NCI-H2081 (cell line): Measurements from ENCODE around the gene CLIC2.
"Not testable (repeated sequence)": the region's sequence is repeated elsewhere in the genome, so short reads cannot be mapped to it uniquely, and the experiment has no call there.

Experiments used
- DNase-seq, 2 experiments: peaks; one replicate each; lab custom pipeline; 2025; lab: John Stamatoyannopoulos, UW

CLIC2 gene

DNA sequence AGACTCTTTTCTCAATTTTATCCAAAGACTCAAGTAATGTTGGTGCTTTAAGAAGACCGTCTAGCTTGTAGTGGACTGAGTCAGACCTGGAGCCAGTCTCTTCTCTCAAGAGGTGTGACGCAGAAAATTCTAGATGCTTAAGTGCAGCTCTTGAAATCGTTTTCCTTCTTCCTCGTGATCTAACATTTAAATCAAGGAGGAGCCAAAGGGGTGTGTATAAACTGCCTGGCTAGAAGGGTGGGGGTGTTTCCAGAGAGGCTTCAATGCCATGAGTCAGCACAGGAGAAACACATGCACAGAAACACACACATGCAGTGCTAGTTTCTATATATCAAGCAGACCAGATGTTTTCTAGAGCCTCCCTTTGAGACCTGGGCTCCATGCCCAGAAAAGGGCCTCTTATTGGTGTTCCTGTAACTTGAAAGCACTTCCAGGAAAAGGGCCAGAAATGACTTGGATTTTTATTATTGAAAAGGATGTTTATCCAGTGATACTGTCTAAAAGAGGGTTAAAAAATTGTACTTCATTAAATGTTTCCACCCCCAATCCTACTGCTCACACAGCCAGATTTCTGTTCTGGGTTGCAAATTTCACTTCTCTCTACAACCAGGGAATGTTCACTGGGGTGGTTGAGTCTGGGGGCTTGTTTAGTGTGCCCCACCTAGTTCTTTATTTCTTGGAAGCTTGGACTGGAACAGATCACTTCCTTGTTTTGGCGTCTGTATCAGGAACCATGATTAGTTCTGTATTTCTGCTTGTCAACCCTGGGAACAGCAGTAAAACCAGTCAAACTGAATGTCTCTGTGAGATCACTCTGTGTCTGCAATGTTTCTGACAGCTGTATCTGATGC, at the start of gene CLIC2:
TSS of gene CLIC2 (minus strand) at position 129 of the 851 bp plus-strand sequence. CDS start 187 bp downstream, outside the sequence.
- DNase-seq = peak in 1 of 2 experiments; percentile 38

DNA sequence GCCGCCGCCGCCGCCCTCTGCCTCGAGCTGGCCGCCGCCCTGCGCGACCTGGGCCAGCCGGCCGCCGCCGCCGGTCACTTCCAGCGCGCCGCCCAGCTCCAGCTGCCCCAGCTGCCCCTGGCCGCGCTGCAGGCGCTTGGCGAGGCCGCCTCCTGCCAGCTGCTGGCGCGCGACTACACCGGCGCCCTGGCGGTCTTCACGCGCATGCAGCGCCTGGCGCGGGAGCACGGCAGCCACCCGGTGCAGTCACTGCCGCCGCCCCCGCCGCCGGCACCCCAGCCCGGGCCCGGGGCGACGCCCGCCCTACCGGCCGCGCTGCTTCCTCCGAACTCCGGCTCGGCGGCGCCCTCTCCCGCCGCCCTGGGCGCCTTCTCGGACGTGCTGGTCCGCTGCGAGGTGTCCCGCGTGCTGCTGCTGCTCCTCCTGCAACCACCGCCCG, 48.1 kb upstream of the CLIC2 start:
- not testable (repeated sequence) for DNase-seq

DNA sequence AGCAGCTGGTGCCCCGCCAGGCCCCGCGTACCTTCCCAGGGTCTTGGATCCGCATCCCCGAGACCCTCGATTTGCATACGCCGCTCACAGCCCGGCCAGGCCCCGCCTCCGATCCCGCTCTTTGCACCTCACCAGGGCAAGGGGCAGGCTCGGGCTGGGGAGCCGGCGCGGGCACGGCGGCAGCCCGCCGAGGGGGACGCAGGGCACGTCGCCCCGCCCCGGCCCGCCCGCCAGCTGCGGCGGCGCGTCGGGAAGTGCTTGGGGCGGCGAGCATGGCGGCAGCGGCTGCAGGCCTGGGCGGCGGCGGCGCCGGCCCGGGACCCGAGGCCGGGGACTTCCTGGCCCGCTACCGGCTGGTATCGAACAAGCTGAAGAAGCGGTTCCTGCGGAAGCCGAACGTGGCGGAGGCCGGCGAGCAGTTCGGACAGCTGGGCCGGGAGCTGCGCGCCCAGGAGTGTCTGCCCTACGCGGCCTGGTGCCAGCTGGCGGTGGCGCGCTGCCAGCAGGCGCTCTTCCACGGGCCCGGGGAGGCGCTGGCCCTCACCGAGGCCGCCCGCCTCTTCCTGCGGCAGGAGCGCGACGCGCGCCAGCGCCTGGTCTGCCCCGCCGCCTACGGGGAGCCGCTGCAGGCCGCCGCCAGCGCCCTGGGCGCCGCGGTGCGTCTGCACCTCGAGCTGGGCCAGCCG, 47.6 kb upstream of the CLIC2 start, which contains the start of gene F8A2:
TSS of gene F8A2 (plus strand) at position 253 of the 686 bp plus-strand sequence. CDS start at position 273, 20 bp downstream.
- DNase-seq = not testable (repeated sequence)

DNA sequence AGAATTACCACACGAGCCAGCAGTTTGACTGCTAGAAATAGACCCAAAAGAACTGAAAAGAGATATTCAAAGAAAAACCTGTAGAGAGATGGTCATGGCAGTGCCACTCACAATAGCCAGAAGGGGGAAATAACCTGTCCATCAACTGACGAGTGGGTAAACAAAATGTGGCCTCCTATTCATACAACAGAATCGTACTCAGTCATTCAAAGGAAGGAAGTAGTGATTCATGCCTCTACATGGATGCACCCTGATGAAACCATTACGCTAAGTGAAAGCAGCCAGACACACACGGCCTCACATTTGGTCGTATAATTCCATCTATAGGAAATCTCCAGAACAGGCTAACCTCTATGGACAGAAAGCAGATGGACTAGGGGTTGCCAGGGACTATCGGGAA, 45.4 kb upstream of the CLIC2 start:
- DNase-seq = not testable (repeated sequence)

DNA sequence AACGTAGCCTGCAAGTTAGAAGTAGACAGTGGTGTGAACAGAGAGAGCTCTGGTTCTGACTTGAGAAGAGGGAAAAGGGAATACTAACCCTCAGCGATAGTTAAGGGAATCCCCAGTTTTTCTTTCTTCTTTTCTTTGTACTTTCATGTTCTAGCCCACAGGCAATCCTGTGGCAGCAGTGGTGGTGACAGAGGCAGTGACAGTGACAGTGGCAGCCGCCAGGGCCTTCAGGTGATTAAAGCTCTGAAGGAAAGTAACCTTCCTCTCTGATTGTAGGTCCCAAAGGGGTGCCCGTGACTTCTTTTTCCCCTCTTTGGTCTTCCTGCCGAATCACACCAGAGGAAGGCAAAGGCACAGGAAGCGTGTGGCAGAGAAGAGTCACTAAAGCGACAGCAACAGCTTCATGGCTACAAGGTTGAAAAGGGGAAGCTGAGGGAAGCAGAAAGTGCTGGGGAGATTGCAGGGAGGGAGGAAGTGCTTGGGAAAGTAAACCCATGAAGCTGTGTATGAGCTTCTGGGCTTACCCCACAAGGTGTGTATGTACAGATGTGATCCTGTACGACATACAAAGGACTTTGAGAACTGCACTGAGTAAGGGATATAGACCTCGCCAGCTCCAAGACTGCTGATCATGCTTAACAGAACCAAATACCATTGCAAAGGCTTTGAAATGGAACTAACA, 39.5 kb upstream of the CLIC2 start:
- not testable (repeated sequence) for DNase-seq

DNA sequence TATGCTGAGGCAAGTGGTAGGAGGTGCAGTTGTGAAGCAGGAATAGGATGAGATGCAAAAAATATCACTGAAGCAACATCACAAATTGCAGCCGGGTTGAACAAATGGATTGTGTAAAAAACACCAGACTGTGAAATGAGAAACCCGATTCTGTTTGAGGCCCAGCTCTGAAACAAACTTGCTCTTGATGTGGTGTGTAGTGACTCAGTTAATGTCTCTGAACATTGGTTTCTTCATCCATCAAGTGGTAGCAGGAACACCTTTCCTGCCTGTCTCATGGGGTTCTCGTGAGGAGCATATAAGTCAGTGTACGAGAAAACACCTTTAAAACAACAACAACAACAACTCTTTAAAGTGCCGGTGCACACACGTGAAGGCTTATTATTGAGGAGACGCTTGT, 29.3 kb upstream of the CLIC2 start:
- not testable (repeated sequence) for DNase-seq

DNA sequence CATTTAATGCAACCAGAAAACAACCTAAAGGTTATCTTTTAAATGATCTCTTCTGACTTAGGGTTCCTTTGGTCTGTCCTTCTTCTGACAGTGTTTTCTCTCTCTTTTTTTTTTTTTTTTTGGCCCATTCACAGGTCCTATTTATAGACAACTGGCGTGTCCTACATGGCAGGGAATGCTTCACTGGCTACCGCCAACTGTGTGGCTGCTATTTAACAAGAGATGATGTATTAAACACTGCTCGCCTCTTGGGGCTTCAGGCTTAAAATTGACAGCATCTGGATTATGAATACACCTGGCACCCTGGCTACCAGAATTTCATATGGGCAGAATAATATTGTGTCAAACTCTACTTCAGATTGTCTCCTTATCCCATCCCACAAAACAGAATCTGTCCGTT, 15.0 kb upstream of the CLIC2 start:
- DNase-seq = not testable (repeated sequence)

DNA sequence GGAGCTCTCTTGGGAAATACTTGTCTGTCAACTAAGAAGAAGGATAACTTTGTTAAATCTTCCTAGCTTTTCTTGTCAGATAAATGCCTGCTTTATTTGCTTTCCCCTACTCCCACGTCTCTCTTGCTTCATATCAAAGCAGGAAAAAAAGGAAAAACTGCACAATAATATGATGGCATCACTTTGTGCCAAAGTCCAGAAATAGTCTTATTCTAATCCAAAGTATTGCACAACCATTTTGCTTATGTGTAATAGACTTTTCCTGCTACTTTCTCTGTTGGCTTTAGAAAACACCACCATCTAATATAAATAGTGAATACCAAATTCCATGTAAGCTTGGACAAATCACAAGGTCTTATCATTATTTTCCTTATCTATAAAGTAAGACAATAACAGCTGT, 11.3 kb upstream of the CLIC2 start:
- not testable (repeated sequence) for DNase-seq

DNA sequence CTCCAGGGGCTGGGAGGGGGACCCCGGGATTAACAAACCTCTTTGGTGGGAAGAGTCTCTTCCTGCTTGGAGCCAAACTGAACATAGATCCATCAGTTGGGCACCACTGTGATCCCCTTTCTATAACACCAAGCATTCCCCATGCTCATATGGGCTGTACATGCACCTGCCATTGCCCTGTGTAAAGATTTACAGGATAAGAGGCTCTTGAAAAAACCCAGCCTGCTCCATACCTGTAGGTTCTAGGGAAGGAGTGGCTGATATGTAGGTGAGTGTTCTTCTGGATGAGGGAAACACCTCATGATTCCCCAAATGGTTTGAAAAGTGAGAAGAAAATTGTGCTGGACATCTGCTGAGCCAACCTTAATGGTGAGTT, 911 bp upstream of the CLIC2 start:
- not testable (repeated sequence) for DNase-seq

DNA sequence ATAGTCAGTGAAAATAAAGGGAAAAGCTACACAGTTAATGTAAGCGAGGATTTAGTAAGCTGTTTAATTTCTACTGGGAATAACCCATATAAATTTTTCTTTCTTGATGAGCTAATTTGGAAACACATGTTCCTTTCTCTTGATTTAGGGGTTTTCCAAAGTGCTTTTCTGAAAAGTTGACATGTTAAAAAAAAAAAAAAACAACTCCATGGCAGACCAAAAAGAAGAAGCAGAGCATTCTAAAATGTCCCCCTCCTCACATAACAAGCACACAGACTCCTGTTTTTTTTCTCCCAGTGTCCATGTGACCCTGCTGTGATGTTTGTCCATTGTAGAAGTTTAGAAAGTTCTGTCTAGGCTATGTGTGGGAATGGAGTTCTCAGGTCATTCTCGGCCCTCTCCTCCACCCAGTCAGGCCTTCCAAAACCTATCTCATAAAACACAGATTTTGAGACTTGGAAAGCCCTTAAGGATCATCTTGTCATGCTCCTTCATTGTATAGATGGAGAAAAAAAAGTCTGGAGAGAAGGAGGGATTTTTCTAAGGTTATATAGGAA, 792 bp downstream of the CLIC2 start:
- no peak for DNase-seq

DNA sequence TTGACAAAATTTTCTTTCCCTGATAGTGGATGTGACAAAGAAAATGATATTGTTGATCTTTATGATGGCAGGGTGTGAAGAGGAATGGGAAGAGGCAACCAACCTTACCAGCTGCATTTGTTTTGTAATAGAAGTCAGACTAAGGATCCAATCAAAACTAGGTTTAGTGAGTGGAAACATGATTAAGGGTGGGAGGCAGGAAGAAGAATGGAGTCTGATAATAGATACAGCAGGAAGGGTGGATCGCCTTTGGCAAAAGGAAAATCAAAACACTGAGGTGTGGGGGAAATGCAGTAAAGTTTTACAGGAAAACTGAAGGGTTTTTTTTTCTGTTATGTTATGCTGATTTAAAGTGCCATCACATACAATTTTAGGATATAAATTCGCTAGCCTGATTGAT, 3.4 kb downstream of the CLIC2 start:
- no peak for DNase-seq

DNA sequence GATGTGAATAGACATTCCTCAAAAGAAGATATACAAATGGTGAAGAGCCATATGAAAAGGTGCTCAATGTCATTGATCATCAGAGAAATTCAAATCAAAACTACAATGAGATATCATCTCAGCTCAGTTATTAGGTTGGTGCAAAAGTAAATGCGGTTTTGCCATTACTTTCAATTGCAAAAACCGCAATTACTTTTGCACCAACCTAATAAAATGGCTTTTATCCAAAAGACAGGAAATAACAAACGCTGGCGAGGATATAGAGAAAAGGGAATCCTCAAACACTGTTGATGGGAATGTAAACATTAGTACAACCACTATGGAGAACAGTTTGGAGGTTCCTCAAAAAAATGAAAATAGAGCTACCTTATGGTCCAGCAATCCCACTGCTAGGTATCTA, 5.1 kb downstream of the CLIC2 start:
- no peak for DNase-seq

DNA sequence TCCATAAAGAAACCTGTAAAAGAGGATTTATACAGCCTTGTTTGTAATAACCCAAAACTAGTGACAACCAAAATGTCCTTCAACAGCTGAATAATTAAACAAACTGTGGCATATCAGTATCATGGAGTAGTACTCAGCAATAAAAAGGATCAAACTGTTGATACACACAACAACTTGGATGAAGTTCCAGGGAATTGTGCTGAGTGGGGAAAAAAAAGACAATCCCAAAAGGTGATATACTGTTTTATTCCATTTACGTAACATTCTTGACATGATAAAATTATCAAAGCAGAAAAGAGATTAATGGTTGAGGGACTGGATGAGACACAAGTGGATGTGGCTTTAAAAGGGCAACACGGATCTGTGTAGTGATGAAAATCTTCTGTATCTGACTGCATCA, 7.8 kb downstream of the CLIC2 start:
- no peak for DNase-seq

DNA sequence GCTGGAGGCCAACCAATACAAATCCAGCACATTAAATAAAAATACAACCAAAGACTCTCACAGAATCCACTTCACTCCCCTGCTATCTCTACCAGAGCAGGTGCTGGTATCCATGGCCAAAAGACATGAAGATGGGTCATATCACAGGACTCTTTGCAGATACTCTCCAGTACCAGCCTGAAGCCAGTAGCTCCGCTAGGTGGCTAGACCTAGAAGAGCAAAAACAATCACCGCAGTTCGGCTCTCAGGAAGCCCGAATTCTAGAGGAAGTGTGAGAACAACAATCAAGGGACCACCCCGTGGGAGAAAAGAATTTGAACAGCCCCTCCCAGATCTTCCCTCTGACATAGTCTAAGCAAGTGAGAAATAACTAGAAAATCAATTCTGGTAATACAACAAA, 20.2 kb downstream of the CLIC2 start:
- DNase-seq = no peak

DNA sequence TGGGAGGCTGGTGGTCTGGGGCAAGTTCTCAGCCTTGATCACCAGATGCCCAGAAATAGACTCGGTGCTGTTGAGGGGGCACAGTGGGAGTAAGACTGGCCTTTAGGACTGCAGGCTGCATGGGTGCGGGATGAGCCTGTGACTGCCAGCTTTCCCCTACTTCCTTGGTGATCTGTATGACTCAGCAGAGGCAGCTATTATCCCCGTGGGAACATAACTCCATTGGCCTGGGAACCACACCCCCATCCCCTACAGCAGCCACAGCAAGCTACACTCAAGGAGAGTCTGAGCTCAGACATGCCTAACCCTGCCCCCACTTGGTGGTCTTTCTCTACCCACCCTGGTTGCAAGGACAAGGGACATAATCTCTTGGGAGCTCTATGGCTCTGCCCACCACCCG, 20.6 kb downstream of the CLIC2 start:
- DNase-seq = no peak

DNA sequence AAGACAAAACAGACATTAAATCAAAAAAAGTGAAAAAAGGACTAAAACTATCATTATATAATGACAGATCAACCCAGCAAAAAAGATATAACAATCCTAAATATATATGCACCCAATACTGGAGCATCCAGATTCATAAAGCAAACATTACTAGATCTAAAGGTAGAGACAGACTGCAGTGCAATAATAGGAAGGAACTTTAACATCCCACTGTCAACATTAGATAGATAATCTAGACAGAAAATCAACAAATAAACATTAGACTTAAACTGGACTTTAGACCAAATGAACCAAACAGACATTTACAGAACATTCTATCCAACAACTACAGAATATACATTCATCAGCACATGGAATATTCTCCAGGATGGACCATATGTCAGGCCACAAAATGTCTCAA, 40.6 kb downstream of the CLIC2 start:
- DNase-seq = no peak

DNA sequence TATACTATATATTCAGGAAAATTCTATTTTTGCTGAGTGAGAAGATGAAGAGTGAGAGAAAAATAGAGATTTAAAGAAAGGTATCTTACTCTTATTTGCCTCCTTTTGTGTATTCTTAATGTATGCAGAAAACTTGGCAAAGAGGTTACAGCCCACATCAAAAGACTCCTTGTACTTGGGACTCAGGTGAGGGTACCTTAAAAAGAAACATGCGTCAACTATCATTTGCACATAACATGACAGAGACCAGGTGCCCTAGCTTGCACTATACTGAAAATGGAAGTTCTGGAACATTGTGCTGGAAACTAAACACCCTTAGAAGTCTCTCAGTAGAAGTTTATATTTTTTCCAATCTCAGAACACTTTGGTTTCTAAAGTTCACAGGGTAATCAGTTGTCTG, 54.5 kb downstream of the CLIC2 start:
- DNase-seq = no peak

DNA sequence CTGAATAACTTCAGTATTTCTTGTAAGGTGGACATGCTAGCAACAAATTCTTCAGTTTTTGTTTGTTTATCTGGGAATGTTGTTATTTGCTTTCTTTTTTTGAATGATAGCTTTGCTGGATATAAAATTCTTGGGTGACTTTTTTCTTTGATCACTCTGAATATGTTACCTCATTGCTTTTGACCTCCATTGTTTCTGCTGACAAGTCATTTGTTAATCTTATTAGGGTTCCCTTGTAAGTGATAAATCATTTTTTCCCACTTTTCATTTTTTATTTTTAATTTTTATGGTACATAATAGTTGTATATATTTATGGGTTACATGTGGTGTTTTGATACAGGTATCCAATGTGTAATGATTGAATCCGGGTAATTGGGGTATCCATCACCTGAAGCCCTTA, 63.4 kb downstream of the CLIC2 start:
- DNase-seq = no peak

DNA sequence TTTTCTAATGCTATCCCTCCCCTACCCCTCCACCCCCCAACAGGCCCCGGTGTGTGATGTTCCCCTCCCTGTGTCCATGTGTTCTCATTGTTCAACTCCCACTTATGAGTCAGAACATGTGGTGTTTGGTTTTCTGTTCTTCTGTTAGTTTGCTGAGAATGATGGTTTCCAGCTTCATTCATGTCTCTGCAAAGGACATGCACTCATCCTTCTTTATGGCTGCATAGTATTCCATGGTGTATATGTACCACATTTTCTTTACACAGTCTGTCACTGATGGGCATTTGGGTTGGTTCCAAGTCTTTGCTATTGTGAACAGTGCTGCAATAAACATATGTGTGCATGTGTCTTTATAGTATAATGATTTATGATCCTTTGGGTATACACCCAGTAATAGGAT, 66.4 kb downstream of the CLIC2 start:
- DNase-seq = not testable (repeated sequence)

DNA sequence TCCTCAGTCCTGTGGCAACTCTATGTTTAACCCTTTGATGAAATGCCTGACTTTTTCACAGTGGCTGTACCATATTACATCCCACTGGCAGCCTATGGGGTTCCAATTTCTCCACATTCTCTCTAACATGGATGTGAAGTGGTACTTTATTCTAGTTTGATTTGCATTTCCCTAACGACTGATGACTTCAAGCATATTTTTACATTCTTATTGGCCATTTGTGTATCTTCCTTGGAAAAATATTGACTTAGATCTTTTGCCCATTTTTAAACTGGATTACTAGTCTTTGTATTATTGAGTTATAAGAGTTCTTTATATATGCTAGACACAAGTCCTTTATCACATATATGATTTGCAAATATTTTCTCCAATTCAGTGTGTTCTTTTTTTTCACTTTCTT, 68.0 kb downstream of the CLIC2 start:
- DNase-seq = no peak

DNA sequence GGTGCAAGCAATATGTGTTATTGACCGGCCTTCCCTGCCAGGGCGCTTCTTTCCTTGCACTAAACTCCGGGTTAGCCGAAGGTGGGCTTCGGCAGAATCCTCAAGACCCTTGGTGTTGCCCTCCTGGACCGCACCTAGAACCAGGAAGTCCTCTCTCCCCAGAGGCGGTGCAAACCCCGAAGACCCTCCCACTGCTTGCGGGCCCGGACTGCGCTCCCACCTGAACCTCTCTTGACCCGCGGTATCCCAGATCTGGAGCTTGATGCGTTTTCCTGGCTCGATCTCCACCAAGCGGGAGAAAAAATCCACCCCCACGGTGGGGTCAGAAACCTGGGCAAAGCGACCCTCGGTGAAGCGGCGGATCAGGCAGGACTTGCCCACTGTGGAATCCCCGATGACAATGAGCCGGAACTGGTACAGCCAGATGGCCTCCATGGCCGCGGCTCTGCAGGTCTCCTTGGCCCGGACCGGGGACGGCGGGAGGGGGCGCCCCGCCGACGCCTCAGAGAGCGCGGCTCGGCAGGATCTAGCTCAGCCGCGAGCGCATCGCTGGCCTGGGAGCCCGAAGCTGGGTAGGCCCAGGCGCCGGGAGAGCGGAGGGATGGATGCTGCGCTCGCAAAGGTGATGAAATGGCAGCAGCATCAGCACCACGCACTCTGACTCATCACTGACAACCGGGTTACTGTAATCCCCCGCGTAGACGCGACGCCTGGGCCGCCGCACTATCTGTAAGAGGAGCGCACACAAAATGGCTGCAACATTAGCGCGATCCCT, 70.4 kb downstream of the CLIC2 start, which contains the start of gene RAB39B:
TSS of gene RAB39B (minus strand) at position 638 of the 775 bp plus-strand sequence. CDS start at position 435, 203 bp downstream.
- peak; percentile 46 to 52 for DNase-seq
